OCI-LY3 (cell line): ENCODE measurements around the gene SLAIN2.

ENCODE experiments used
- H2AFZ ChIP-seq: fragments of 200-600, 300-600 bp; shearing (Covaris generic); 2 replicates; pipeline ENCODE4 v1.6.0; 2014; ENCODE audit warnings: antibody characterized with exemption, low read depth, low read length
- H3K27ac ChIP-seq: fragments of 200-600, 300-600 bp; sonication (generic); 2 replicates; pipeline ENCODE4 v1.5.1; 2014; ENCODE audit warnings: mild to moderate bottlenecking, low read length, moderate library complexity, mixed read lengths
- H3K27me3 ChIP-seq: fragments of 200-600, 300-600 bp; sonication (generic); 2 replicates; pipeline ENCODE4 v1.6.1; 2014; ENCODE audit warnings: low read depth, low read length, mixed read lengths
- H3K36me3 ChIP-seq: fragments of 200-600, 300-600 bp; sonication (generic); replicated peaks from 2 replicates; pipeline ENCODE3; 2014; ENCODE audit warnings: low read depth, low read length, mixed read lengths
- H3K4me1 ChIP-seq: fragments of 300-600, 200-600 bp; sonication (generic); 2 replicates; pipeline ENCODE4 v1.6.1; 2014; ENCODE audit warnings: low read length, mixed read lengths
- H3K4me2 ChIP-seq: fragments of 200-600, 300-600 bp; sonication (generic); 2 replicates; pipeline ENCODE4 v1.6.1; 2014; ENCODE audit warnings: low read length, mixed read lengths
- H3K4me3 ChIP-seq: fragments of 300-600, 200-600 bp; sonication (generic); 2 replicates; pipeline ENCODE4 v1.5.1; 2014; ENCODE audit warnings: antibody characterized with exemption, mild to moderate bottlenecking, low read length, moderate library complexity
- H3K79me2 ChIP-seq: fragments of 300-600, 200-600 bp; shearing (Covaris generic); 2 replicates; pipeline ENCODE4 v1.6.1; 2014; ENCODE audit warnings: mild to moderate bottlenecking, low read length, mixed read lengths
- H3K9ac ChIP-seq: fragments of 300-600, 200-600 bp; shearing (Covaris generic); 2 replicates; pipeline ENCODE4 v1.6.0; 2014; ENCODE audit warnings: mild to moderate bottlenecking, low read length, moderate library complexity
- H3K9me3 ChIP-seq: fragments of 200-600, 300-600 bp; shearing (Covaris generic); 2 replicates; pipeline ENCODE4 v1.6.1; 2014; ENCODE audit warnings: low read length, mixed read lengths; ENCODE audit not compliant: insufficient read depth
- H4K20me1 ChIP-seq: fragments of 200-600, 300-600 bp; sonication (generic); 2 replicates; pipeline ENCODE4 v1.6.1; 2016; ENCODE audit warnings: low read length, mixed read lengths; ENCODE audit not compliant: insufficient read depth
- CTCF ChIP-seq: fragments of 200-600, 300-600 bp; sonication (generic); IDR thresholded peaks from 2 replicates; pipeline ENCODE4 v1.5.1; 2014; ENCODE audit warnings: antibody characterized with exemption, low read length, low read depth
- EZH2phosphoT487 ChIP-seq: fragments of 200-600 bp; shearing (Covaris generic); IDR thresholded peaks from 2 replicates; pipeline ENCODE4 v1.6.1; 2018; ENCODE audit warnings: antibody characterized with exemption, mixed run types, low read depth

The SLAIN2 gene

GRCh38 chr4:48370260-48371134 lies 29.2 kb downstream of the SLAIN2 start:
- H4K20me1 ChIP-seq, result peaks cover 12% of the 10 kb centered on the region; the same call in 1 of the 2 replicates
- no peaks in the 10 kb centered on the region for H3K27me3 ChIP-seq
- TF ChIP-seq EZH2phosphoT487 (no peak), CTCF (no peak)
- H3K9ac ChIP-seq, result no peak overlapping the region
- H2AFZ ChIP-seq, result no peak overlapping the region
- no peaks in the 10 kb centered on the region for H3K4me1 ChIP-seq
- peaks cover 37% of the 10 kb centered on the region for H3K79me2 ChIP-seq
- H3K36me3 ChIP-seq, result no peaks in the 10 kb centered on the region
- H3K4me2 ChIP-seq, result no peak overlapping the region
- no peak overlapping the region for H3K4me3 ChIP-seq
- no peaks in the 10 kb centered on the region for H3K9me3 ChIP-seq
- no peak overlapping the region for H3K27ac ChIP-seq

- no peaks in the 10 kb centered on the region for H3K4me1 ChIP-seq
- H3K27me3 ChIP-seq, result no peaks in the 10 kb centered on the region
- no peaks in the 10 kb centered on the region for H3K9me3 ChIP-seq
- H3K4me3 ChIP-seq, result no peak overlapping the region
- H2AFZ ChIP-seq, result no peak overlapping the region
- H3K36me3 ChIP-seq, result no peaks in the 10 kb centered on the region
- H3K79me2 ChIP-seq, result peaks cover 27% of the 10 kb centered on the region
- no peak for TF ChIP-seq EZH2phosphoT487
- H3K4me2 ChIP-seq, result no peak overlapping the region
- H4K20me1 ChIP-seq, result peaks cover 16% of the 10 kb centered on the region; the same call in 1 of the 2 replicates
- H3K9ac ChIP-seq, result no peak overlapping the region
- no peak overlapping the region for H3K27ac ChIP-seq
These were observed 30.9 kb downstream of the SLAIN2 start for GRCh38 chr4:48372272-48372671.

DNA sequence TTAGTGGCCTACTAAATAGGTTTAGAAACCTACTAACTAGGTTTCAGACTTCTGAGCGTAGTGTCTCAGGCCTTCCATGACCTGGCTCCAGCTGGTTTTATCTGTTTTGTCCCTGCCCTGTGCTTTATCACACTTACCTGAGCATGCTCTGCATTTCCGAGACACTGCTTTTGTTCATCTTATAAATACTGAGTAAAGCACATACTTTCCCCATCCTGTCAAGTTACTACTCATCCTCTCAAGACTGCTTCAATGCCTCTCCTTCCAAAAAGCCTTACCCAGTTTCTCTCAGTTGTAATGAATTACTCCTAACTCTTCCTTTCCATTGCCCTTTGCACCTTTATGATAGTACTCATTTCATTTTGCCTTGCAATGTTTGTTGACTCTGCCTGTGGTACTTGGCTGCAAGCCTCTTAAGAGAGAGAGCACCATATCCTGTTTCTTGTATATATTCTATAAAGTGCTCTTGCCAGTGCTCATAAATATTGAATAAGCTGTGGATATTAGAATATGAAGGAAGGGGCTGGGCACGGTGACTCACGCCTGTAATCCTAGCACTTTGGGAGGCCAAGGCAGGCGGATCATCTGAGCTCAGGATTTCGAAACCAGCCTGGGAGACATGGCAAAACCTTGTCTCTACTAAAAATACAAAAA lies 34.4 kb downstream of the SLAIN2 start:
- Histone ChIP-seq H3K4me3 (no peak overlapping the region), H2AFZ (no peak overlapping the region), H3K9ac (no peak overlapping the region), H3K36me3 (peaks cover 3% of the 10 kb centered on the region), H3K4me1 (no peaks in the 10 kb centered on the region), H3K27ac (no peak overlapping the region), H4K20me1 (0 out of 2 replicates have a peak, but pooled peaks cover 5% of the 10 kb centered on the region), H3K9me3 (no peaks in the 10 kb centered on the region), H3K79me2 (peaks cover 3% of the 10 kb centered on the region; the same call in 1 of the 2 replicates), H3K4me2 (no peak overlapping the region), H3K27me3 (no peaks in the 10 kb centered on the region)
- TF ChIP-seq CTCF (no peak), EZH2phosphoT487 (no peak)

DNA sequence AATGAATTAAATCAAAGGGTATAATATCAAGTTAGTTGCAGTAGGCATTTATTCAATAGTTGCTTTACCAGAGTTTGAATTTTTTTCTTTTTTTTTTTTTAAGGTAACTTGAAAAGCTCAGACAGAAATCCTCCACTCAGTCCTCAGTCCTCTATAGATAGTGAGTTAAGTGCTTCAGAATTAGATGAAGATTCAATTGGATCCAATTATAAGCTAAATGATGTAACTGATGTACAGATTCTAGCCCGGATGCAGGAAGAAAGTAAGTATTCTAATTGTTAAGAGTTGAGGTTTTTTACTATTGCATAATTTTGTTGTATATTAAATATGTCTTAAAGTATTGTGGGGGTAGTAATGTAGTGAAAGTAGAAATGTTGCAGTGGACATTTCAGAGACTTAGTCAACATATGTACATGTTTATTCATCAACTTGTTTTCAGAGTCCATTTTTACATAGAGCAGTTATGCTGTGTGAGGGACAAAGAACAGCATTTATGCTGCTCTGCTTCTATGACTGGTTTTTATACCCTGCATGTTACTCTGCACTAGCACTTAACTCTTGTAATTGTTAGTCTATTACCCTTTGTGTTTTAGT lies 38.4 kb downstream of the SLAIN2 start:
- Histone ChIP-seq H2AFZ (no peak overlapping the region), H3K27ac (no peak overlapping the region), H3K9ac (no peak overlapping the region), H3K27me3 (no peaks in the 10 kb centered on the region), H3K4me1 (no peaks in the 10 kb centered on the region), H3K36me3 (peaks cover 8% of the 10 kb centered on the region), H3K79me2 (no peaks in the 10 kb centered on the region), H3K4me3 (no peak overlapping the region), H3K4me2 (no peak overlapping the region), H4K20me1 (0 out of 2 replicates have a peak, but pooled peaks cover 5% of the 10 kb centered on the region), H3K9me3 (no peaks in the 10 kb centered on the region)
- TF ChIP-seq CTCF, result no peak
- no peak for TF ChIP-seq EZH2phosphoT487
